SK-N-SH treated with all-trans-retinoic acid at 6 μM for 48 hours (cell line): ENCODE data around the gene L3HYPDH.
"Not testable (repeated sequence)": the region's sequence is repeated elsewhere in the genome, so short reads cannot be mapped to it uniquely, and the experiment has no call there.

Source experiments
- ATAC-seq: fragments of 200-7000 bp; cut with Tn5 transposase; 3 replicates; pipeline ENCODE4 v1.9.1; 2020; ENCODE audit warnings: mild to moderate bottlenecking, moderate library complexity
- ARNTL ChIP-seq: fragments of 450-650 bp; formaldehyde crosslinking; IDR thresholded peaks from 2 replicates; pipeline ENCODE4 v1.5.0; 2020; ENCODE audit warnings: low read depth, mild to moderate bottlenecking, moderate library complexity, borderline replicate concordance
- BACH2 ChIP-seq: fragments of 250-450 bp; sonication (Bioruptor Pico); IDR thresholded peaks from 2 replicates; pipeline ENCODE4 v1.9.0; 2021; ENCODE audit warnings: mild to moderate bottlenecking, borderline replicate concordance
- CSDC2 ChIP-seq: fragments of 250-450 bp; sonication (Bioruptor Pico); IDR thresholded peaks from 2 replicates; pipeline ENCODE4 v1.5.0; 2020; ENCODE audit warnings: mild to moderate bottlenecking, moderate library complexity
- ESRRG ChIP-seq: fragments of 250-450 bp; sonication (Bioruptor Pico); IDR thresholded peaks from 2 replicates; pipeline ENCODE4 v1.6.1; 2021; ENCODE audit warnings: mild to moderate bottlenecking
- ISL1 ChIP-seq: fragments of 250-450 bp; sonication (Bioruptor Pico); IDR thresholded peaks from 2 replicates; pipeline ENCODE4 v2.1.2; 2022; ENCODE audit warnings: mild to moderate bottlenecking, moderate library complexity
- OSR1 ChIP-seq: fragments of 250-450 bp; sonication (Bioruptor Pico); IDR thresholded peaks from 2 replicates; pipeline ENCODE4 v1.8.0; 2022; ENCODE audit warnings: moderate library complexity, mild to moderate bottlenecking, inconsistent platforms
- TOX ChIP-seq: fragments of 250-450 bp; sonication (Bioruptor Pico); IDR thresholded peaks from 2 replicates; pipeline ENCODE4 v1.8.0; 2021; ENCODE audit warnings: mild to moderate bottlenecking, moderate library complexity, borderline replicate concordance
- ZC3H10 ChIP-seq: fragments of 250-450 bp; sonication (Bioruptor Pico); IDR thresholded peaks from 2 replicates; pipeline ENCODE4 v1.5.1; 2021; ENCODE audit warnings: mild to moderate bottlenecking, moderate library complexity
- ZFP3 ChIP-seq: fragments of 250-450 bp; sonication (Bioruptor Pico); IDR thresholded peaks from 2 replicates; pipeline ENCODE4 v1.5.0; 2020; ENCODE audit warnings: mild to moderate bottlenecking, moderate library complexity
- ZFP30 ChIP-seq: fragments of 450-650 bp; formaldehyde crosslinking; IDR thresholded peaks from 2 replicates; pipeline ENCODE4 v1.5.0; 2022; ENCODE audit warnings: mild to moderate bottlenecking, moderate library complexity
- ZNF565 ChIP-seq: fragments of 450-650 bp; formaldehyde crosslinking; conservative IDR thresholded peaks from 2 replicates; pipeline ENCODE4 v1.5.0; 2020; ENCODE audit warnings: low read depth, mild to moderate bottlenecking, moderate library complexity
- ZNF70 ChIP-seq: fragments of 450-650 bp; formaldehyde crosslinking; IDR thresholded peaks from 2 replicates; pipeline ENCODE4 v1.5.0; 2020; ENCODE audit warnings: mild to moderate bottlenecking, moderate library complexity
- ZNF8 ChIP-seq: fragments of 450-650 bp; formaldehyde crosslinking; IDR thresholded peaks from 2 replicates; pipeline ENCODE4 v1.5.0; 2020; ENCODE audit warnings: mild to moderate bottlenecking, moderate library complexity
- TF ChIP-seq, protein P1 (sequence below): fragments of 250-450 bp; sonication (Bioruptor Pico); IDR thresholded peaks from 2 replicates; pipeline ENCODE4 v1.5.1; 2021; ENCODE audit warnings: mild to moderate bottlenecking, moderate library complexity
- TF ChIP-seq, protein P2 (sequence below): fragments of 250-450 bp; sonication (Bioruptor Pico); IDR thresholded peaks from 2 replicates; pipeline ENCODE4 v1.5.1; 2020; ENCODE audit warnings: low read depth, mild to moderate bottlenecking, moderate library complexity
- TF ChIP-seq, protein P3 (sequence below): fragments of 250-450 bp; sonication (Bioruptor Pico); IDR thresholded peaks from 2 replicates; pipeline ENCODE4 v1.8.0; 2021; ENCODE audit warnings: low read depth, mild to moderate bottlenecking, moderate library complexity, borderline replicate concordance
- TF ChIP-seq, protein P4 (sequence below): fragments of 250-450 bp; sonication (Bioruptor Pico); IDR thresholded peaks from 2 replicates; pipeline ENCODE4 v1.8.0; 2020; ENCODE audit warnings: mild to moderate bottlenecking, moderate library complexity, borderline replicate concordance

The L3HYPDH gene

GRCh38 chr14:59450716-59451115, 33.5 kb downstream of the L3HYPDH start (continued):
- TF ChIP-seq, protein P1, sequence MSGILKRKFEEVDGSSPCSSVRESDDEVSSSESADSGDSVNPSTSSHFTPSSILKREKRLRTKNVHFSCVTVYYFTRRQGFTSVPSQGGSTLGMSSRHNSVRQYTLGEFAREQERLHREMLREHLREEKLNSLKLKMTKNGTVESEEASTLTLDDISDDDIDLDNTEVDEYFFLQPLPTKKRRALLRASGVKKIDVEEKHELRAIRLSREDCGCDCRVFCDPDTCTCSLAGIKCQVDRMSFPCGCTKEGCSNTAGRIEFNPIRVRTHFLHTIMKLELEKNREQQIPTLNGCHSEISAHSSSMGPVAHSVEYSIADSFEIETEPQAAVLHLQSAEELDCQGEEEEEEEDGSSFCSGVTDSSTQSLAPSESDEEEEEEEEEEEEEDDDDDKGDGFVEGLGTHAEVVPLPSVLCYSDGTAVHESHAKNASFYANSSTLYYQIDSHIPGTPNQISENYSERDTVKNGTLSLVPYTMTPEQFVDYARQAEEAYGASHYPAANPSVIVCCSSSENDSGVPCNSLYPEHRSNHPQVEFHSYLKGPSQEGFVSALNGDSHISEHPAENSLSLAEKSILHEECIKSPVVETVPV (CRISPR knock-in tag), result no peak
- TF ChIP-seq BACH2 (CRISPR knock-in tag), result no peak
- TF ChIP-seq, protein P2, sequence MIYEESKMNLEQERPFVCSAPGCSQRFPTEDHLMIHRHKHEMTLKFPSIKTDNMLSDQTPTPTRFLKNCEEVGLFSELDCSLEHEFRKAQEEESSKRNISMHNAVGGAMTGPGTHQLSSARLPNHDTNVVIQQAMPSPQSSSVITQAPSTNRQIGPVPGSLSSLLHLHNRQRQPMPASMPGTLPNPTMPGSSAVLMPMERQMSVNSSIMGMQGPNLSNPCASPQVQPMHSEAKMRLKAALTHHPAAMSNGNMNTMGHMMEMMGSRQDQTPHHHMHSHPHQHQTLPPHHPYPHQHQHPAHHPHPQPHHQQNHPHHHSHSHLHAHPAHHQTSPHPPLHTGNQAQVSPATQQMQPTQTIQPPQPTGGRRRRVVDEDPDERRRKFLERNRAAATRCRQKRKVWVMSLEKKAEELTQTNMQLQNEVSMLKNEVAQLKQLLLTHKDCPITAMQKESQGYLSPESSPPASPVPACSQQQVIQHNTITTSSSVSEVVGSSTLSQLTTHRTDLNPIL, result no peak
- TF ChIP-seq, all 23 proteins: peak for 0

DNA sequence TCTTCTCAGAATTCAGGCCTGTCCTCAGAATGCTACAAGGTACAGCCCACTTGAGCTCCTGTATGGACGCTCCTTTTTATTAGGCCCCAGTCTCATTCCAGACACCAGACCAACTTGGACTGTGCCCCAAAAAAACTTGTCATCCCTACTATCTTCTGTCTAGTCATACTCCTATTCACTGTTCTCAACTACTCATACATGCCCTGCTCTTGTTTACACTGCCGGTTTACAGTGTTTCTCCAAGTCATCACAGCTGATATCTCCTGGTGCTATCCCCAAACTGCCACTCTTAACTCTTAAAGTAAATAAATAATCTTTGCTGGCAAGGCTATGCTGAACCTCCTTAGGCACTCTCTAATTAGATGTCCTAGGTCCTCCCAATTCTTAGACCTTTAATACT, 35.5 kb downstream of the L3HYPDH start:
- not testable (repeated sequence) for ATAC-seq

GRCh38 chr14:59439256-59439965, 44.8 kb downstream of the L3HYPDH start:
- TF ChIP-seq ISL1 (CRISPR knock-in tag), result peak; percentile 93
- TF ChIP-seq ZC3H10 (CRISPR knock-in tag), result no peak
- TF ChIP-seq ZNF70 (CRISPR knock-in tag), result no peak
- TF ChIP-seq, all 23 proteins: peak for 1
- ATAC-seq, result peak; percentile 82

DNA sequence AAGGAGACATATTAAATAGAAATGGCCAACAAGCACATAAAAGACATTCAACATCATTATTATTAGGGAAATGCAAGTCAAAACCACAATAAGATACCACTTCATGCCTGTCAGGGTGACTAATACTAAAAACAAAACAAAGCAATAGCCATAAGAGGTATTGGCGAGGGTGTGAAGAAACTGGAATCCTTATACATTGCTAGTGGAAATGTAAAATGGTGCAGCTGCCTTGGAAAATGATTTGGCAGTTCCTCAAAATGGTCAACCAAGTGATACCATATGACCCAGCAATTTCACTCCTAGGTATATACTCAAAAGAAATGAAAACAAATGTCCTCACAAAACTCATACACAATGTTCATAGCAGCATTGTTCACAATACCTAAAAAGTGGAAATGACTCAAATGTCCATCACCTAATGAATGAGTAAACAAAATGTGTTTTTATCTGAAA, 46.0 kb downstream of the L3HYPDH start:
- TF ChIP-seq ZNF70 (CRISPR knock-in tag), result no peak
- TF ChIP-seq, all 23 proteins: peak for 0
- ATAC-seq, result no peak

DNA sequence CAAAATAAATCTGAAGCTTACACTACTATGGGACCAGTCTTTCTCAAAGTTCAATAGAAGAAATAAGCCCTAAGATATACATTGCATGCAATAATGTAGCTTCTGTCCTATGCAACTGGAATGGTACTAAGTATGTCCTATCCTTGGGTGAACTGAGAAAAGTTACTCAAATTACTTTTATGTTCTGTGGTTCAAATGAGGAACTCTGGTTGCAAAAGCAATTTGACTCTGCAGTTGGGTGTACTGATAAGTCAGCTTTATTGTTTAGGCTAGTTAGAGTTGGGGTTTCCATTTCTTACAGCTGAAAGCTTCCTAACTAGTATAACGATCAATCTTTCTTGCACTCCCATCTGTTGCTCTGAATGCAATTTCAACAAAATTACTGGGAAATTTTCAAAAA, 48.2 kb downstream of the L3HYPDH start:
- TF ChIP-seq ISL1 (CRISPR knock-in tag) (no peak), ZNF8 (CRISPR knock-in tag) (no peak), ZNF565 (no peak), TOX (CRISPR knock-in tag) (no peak), ZNF70 (CRISPR knock-in tag) (no peak), CSDC2 (CRISPR knock-in tag) (no peak), ARNTL (CRISPR knock-in tag) (no peak), BACH2 (CRISPR knock-in tag) (no peak), ESRRG (CRISPR knock-in tag) (no peak), OSR1 (CRISPR knock-in tag) (no peak), ZFP30 (CRISPR knock-in tag) (no peak), ZFP3 (CRISPR knock-in tag) (no peak)
- TF ChIP-seq, protein P3, sequence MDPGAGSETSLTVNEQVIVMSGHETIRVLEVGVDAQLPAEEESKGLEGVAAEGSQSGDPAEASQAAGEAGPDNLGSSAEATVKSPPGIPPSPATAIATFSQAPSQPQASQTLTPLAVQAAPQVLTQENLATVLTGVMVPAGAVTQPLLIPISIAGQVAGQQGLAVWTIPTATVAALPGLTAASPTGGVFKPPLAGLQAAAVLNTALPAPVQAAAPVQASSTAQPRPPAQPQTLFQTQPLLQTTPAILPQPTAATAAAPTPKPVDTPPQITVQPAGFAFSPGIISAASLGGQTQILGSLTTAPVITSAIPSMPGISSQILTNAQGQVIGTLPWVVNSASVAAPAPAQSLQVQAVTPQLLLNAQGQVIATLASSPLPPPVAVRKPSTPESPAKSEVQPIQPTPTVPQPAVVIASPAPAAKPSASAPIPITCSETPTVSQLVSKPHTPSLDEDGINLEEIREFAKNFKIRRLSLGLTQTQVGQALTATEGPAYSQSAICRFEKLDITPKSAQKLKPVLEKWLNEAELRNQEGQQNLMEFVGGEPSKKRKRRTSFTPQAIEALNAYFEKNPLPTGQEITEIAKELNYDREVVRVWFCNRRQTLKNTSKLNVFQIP (CRISPR knock-in tag), result no peak
- TF ChIP-seq, protein P4, sequence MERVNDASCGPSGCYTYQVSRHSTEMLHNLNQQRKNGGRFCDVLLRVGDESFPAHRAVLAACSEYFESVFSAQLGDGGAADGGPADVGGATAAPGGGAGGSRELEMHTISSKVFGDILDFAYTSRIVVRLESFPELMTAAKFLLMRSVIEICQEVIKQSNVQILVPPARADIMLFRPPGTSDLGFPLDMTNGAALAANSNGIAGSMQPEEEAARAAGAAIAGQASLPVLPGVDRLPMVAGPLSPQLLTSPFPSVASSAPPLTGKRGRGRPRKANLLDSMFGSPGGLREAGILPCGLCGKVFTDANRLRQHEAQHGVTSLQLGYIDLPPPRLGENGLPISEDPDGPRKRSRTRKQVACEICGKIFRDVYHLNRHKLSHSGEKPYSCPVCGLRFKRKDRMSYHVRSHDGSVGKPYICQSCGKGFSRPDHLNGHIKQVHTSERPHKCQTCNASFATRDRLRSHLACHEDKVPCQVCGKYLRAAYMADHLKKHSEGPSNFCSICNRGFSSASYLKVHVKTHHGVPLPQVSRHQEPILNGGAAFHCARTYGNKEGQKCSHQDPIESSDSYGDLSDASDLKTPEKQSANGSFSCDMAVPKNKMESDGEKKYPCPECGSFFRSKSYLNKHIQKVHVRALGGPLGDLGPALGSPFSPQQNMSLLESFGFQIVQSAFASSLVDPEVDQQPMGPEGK (CRISPR knock-in tag), result no peak
- TF ChIP-seq, protein P1 (CRISPR knock-in tag), result no peak
- ATAC-seq, result no peak
